ENCODE data around the gene SLC38A6. TPM values are rescaled to one million over a fixed set of nuclear protein-coding genes. Genes with fewer than 3 reads are reported as not detected.

The SLC38A6 gene
- total RNA-seq, 1 experiment from 2014 or later: 6.0 TPM

DNA sequence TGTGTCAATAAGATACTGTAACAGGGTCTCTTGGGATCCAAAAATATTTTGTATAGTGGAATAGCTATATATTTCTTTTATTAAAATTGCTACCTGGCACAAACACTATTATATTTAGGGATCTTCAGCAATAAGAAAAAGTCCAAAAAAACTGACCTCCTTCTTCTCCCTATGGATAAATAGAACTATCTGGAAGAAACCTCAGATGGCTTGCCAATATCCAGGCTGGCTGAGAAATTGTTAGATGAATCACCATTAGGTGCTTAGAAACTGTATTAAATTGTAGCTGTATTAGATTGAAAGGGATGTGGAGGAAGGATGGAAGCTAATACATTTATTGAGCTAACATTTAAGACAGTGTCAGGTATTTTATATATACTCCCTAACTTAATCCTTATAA lies 66.0 kb downstream of the SLC38A6 start:
- H3K27ac ChIP-seq (ENCODE audit: insufficient read length, low read depth, low read length): no peak overlapping the region
- H3K56ac ChIP-seq (ENCODE audit: insufficient read length, low read depth, low read length): no peak overlapping the region
- peaks cover 14 to 17% of the 10 kb centered on the region in 2 experiments for H3K4me1 Mint-ChIP-seq
- H3K79me2 ChIP-seq (ENCODE audit: insufficient read depth, low read length): no peaks in the 10 kb centered on the region; the same call in 1 of the 2 replicates
- H3K9me3 ChIP-seq (ENCODE audit: control insufficient read depth, low read depth, low read length): no peaks in the 10 kb centered on the region
- no peak overlapping the region for H2BK120ac ChIP-seq (ENCODE audit: low read depth, low read length, poor library complexity, severe bottlenecking)
- no peak overlapping the region for H3K27ac Mint-ChIP-seq
- H3K36me3 Mint-ChIP-seq (ENCODE audit: insufficient read depth in 1 of 3, low read depth in 3 of 3): no peaks in the 10 kb centered on the region
- H3K23me2 ChIP-seq (ENCODE audit: insufficient read length, low read depth, low read length, poor library complexity, severe bottlenecking): no peaks in the 10 kb centered on the region
- H3K9me3 Mint-ChIP-seq: no peaks in the 10 kb centered on the region
- no peak overlapping the region for H3K4ac ChIP-seq (ENCODE audit: low read depth, low read length)
- H3K18ac ChIP-seq (ENCODE audit: insufficient read length, low read depth, low read length): no peak overlapping the region
- no peak for DNase-seq
- no peaks in the 10 kb centered on the region for H3K79me1 ChIP-seq (ENCODE audit: insufficient read depth, low read depth, low read length, poor library complexity, severe bottlenecking)
- H2AK5ac ChIP-seq (ENCODE audit: insufficient read length, low read length): no peak overlapping the region
- no peak overlapping the region for H3K9ac ChIP-seq (ENCODE audit: extremely low read depth, insufficient read length, low read length)
- H3K23ac ChIP-seq (ENCODE audit: insufficient read length, low read depth, low read length): no peak overlapping the region
- no peak overlapping the region for H2BK12ac ChIP-seq (ENCODE audit: insufficient read length, low read depth, low read length)
- H2AFZ ChIP-seq (ENCODE audit: low read length): no peak overlapping the region
- H3K4me3 Mint-ChIP-seq: no peak overlapping the region
- H3K27me3 ChIP-seq (ENCODE audit: insufficient read depth, low read length): no peaks in the 10 kb centered on the region
- no peak overlapping the region for H4K8ac ChIP-seq (replicated peaks; ENCODE audit: insufficient read length, low read depth, low read length)
- TF ChIP-seq, protein P1, sequence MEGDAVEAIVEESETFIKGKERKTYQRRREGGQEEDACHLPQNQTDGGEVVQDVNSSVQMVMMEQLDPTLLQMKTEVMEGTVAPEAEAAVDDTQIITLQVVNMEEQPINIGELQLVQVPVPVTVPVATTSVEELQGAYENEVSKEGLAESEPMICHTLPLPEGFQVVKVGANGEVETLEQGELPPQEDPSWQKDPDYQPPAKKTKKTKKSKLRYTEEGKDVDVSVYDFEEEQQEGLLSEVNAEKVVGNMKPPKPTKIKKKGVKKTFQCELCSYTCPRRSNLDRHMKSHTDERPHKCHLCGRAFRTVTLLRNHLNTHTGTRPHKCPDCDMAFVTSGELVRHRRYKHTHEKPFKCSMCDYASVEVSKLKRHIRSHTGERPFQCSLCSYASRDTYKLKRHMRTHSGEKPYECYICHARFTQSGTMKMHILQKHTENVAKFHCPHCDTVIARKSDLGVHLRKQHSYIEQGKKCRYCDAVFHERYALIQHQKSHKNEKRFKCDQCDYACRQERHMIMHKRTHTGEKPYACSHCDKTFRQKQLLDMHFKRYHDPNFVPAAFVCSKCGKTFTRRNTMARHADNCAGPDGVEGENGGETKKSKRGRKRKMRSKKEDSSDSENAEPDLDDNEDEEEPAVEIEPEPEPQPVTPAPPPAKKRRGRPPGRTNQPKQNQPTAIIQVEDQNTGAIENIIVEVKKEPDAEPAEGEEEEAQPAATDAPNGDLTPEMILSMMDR (conservative IDR thresholded peaks at IDR 0.05): no peak
- H3K27me3 Mint-ChIP-seq (ENCODE audit: low read depth): no peaks in the 10 kb centered on the region
- H4K91ac ChIP-seq (ENCODE audit: insufficient read length, low read depth, low read length): no peak overlapping the region
- H2BK15ac ChIP-seq (ENCODE audit: low read depth, low read length): no peak overlapping the region
- no peak overlapping the region for H4K5ac ChIP-seq (ENCODE audit: insufficient read length, low read depth, low read length)
- no peaks in the 10 kb centered on the region for H4K20me1 ChIP-seq (ENCODE audit: control insufficient read depth, insufficient read depth, insufficient read length)
- no peak overlapping the region for H3K4me2 ChIP-seq (ENCODE audit: insufficient read depth, insufficient read length, low read length)
- H2BK20ac ChIP-seq (ENCODE audit: low read depth, low read length, poor library complexity, severe bottlenecking): no peak overlapping the region
- no peak overlapping the region for H3T11ph ChIP-seq (ENCODE audit: low read length)
- no peak overlapping the region for H2BK5ac ChIP-seq (ENCODE audit: insufficient read length, low read length)
- peaks cover 3% of the 10 kb centered on the region; the same call in 1 of the 2 replicates for H3K4me1 ChIP-seq (ENCODE audit: insufficient read depth, low read length)
- no peak overlapping the region for H3K14ac ChIP-seq (ENCODE audit: insufficient read depth, low read length)
